Ovary (tissue), 3 donors: ENCODE data around the gene E2F8.

ENCODE experiments used
- EP300 ChIP-seq: sonication (generic); formaldehyde crosslinking; IDR thresholded peaks from one replicate; pipeline ENCODE4 v1.6.1; 2017; ENCODE audit warnings: antibody characterized with exemption
- POLR2A ChIP-seq: fragments of 450-650 bp; IDR thresholded peaks from one replicate; pipeline ENCODE4 v1.6.1; 2017; ENCODE audit warnings: antibody characterized with exemption, mild to moderate bottlenecking, moderate library complexity
- TF ChIP-seq, protein P1 (sequence below), 3 donors: fragments of 450-650 bp in 2 of 3; fragments of 200-600 bp in 1 of 3; IDR thresholded peaks; one replicate each; pipeline versions ENCODE4 v1.5.1 to v1.8.0; 2016 to 2022; ENCODE audit warnings: antibody characterized with exemption in 3 of 3, mild to moderate bottlenecking in 1 of 3
- donor health status: DM: no; HTN: no; CAD: no.

DNA sequence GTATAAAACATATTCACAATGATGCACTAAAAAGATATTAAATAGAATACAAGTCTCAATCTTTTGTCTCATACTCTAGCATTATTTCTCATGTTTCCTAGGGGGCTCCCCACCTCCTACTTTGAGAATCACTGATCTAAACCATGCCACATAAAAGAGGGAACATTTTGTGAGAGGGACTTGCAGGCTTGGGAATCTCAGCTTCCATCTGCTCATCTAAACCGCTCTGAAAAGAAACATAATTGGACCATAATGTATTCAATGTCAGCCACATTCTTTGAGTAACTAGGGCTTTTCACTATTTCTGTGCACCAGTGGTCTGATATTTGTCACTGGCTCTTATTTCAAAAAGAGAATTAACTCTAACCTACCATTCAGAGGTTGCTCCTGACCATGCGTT, 32.6 kb downstream of the E2F8 start:
- TF ChIP-seq, protein P1, sequence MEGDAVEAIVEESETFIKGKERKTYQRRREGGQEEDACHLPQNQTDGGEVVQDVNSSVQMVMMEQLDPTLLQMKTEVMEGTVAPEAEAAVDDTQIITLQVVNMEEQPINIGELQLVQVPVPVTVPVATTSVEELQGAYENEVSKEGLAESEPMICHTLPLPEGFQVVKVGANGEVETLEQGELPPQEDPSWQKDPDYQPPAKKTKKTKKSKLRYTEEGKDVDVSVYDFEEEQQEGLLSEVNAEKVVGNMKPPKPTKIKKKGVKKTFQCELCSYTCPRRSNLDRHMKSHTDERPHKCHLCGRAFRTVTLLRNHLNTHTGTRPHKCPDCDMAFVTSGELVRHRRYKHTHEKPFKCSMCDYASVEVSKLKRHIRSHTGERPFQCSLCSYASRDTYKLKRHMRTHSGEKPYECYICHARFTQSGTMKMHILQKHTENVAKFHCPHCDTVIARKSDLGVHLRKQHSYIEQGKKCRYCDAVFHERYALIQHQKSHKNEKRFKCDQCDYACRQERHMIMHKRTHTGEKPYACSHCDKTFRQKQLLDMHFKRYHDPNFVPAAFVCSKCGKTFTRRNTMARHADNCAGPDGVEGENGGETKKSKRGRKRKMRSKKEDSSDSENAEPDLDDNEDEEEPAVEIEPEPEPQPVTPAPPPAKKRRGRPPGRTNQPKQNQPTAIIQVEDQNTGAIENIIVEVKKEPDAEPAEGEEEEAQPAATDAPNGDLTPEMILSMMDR (IDR thresholded peaks at IDR 0.05) = no peak
- TF ChIP-seq POLR2A (no peak), EP300 (no peak)
